ENCODE data around the gene DSCAML1. TPM values are rescaled to one million over a fixed set of nuclear protein-coding genes. Genes with fewer than 3 reads are reported as not detected.
A peak's percentile ranks its signal among the peaks of the same experiment; 100 is the strongest.

Gene DSCAML1
- total RNA-seq, 1 experiment from 2014 or later: not detected

DNA sequence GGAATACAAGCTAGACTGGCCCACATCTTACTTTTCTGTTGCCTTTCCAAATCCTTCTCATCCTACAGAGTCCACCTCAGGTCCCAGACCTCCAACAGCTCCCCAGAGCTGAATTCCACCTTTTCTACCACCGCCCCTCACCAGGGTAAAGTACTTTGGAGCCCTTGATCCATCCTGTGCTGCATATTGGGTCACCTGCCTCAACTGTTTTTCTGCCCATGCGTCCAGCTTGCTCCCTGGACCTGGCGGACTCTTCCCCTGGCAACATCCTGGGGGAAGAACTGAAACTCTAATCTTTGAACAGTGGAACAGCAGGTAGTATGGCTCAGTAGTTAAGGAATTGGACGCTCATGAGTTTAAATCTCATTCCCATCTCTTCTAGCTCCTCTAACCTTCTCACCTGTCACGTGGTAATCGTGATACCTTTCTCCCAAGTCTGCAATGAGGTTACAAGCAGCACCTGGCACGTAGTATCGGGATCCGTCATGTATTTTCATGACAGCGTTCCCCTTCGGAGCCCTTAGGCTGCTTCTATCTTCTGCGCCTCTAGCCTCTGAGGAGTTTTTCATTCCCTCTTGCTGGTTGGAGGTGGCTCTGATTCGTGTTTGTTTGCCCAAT lies 371.2 kb downstream of the DSCAML1 start:
- no peak for DNase-seq (ENCODE audit: low spot score)

DNA sequence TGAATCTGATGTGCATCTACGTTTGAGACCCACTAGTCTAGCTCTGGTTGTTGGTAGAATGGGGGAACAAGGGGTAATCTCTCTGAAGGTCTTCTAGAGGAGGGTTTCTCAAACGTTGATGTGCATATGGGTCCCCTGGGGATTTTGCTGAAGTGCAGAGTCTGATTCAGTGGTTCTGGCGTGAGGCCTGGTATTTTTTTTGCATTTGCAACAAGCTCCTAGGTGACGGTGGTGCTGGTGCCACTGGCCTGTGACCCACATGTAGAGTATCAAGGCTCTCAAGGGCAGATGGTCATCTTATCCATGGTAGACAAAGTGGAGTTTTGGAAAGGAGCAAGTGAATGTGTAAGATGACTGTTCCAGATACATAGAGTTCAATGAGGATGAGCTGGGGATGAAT lies 372.2 kb downstream of the DSCAML1 start:
- no peak for DNase-seq (ENCODE audit: low spot score)

DNA sequence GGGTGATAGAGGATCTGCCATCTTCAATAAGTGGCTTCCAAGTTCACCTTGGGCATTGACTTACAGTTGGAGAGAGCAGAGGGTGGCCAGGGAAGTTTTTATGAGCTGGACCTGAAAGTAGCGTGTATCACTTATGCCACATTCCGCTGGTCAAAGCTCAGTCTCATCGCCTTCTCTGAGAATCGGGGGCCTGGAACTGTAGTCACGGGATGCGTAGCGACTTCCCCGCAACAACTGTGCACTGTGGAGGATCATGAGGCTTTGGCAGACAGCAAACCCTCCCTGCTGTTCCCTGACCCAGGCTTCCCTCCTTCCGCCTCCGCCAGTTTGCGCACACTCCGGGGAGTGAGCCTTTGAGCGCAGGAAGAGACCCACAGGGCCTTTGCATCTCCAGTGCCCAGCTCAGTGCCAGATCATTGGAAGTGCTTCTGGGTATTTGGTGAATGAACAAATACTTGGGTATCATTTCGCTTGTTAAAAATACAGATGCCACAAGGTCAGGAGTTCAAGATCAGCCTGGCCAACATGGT lies 373.9 kb downstream of the DSCAML1 start:
- DNase-seq (ENCODE audit: low spot score): no peak

DNA sequence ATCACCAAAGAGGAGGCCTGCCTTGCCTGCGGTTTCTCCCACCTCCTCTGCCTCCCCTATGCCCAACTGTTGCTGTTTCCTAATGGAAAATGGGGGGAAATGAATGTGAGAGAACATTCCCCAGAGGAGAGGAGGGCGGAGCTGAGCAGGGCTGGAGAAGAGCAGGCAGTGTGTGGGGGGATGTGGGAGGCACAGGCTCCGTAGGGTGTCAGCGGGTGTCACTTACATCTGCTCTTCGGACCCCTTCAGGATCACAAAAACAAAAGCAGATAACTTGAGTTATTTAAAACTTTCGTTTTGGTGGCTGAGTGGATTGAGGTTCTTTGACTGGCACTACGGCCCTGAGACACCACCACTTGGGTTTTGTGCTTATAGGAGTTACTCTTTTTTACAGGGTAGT lies 375.5 kb downstream of the DSCAML1 start:
- DNase-seq (ENCODE audit: low spot score): no peak

DNA sequence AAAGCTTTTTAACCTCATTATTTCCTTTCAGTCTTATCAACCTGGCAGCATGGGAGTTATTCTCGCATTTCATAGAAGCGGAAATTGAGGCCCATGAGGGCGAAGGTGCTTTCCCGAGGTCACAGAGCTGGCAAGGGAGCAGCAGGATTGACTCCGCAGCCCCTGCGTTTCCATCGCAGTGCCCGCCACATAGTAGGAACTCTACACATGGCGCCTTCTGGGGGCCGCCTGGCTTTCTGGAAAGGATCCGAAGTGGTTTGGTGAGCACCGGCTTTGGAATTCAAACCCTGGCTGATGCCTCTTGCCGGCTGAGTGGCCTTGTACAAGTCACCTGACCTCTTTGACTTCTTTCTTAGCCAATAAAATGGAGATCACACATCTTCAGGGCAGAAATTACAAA lies 376.0 kb downstream of the DSCAML1 start:
- DNase-seq (ENCODE audit: low spot score): no peak

- no peak for DNase-seq (ENCODE audit: low spot score)
Measured at GRCh38 chr11:117420598-117420997, 376.4 kb downstream of the DSCAML1 start.

GRCh38 chr11:117420143-117420485 lies 376.9 kb downstream of the DSCAML1 start:
- DNase-seq (ENCODE audit: low spot score): no peak

GRCh38 chr11:117419482-117420142 lies 377.4 kb downstream of the DSCAML1 start:
- peak; percentile 3 for DNase-seq (ENCODE audit: low spot score)

- DNase-seq (ENCODE audit: low spot score): no peak
Measured at GRCh38 chr11:117418737-117419481, 378.1 kb downstream of the DSCAML1 start.

- no peak for DNase-seq (ENCODE audit: low spot score)
Measured at GRCh38 chr11:117417856-117418255, 379.2 kb downstream of the DSCAML1 start.

DNA sequence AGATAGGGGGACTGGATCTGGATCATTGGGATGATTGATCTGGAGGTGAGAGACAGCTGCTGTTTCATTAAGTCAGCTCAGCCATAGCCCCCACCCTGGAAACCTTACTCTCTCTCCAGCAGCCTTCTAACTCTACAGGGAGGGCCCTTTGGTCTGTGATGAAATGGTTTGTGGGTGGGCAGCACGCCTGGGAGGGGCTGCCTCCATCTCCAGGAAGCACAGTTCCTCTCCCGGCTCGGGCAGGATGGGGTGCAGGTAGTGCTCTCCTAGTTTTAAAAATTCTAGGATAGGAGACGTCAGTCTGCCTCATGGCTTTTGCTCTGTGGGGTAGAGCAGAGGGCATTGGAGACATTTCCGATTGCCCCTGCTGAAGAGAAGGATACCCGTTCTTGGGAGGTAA lies 379.7 kb downstream of the DSCAML1 start:
- DNase-seq (ENCODE audit: low spot score): no peak

DNA sequence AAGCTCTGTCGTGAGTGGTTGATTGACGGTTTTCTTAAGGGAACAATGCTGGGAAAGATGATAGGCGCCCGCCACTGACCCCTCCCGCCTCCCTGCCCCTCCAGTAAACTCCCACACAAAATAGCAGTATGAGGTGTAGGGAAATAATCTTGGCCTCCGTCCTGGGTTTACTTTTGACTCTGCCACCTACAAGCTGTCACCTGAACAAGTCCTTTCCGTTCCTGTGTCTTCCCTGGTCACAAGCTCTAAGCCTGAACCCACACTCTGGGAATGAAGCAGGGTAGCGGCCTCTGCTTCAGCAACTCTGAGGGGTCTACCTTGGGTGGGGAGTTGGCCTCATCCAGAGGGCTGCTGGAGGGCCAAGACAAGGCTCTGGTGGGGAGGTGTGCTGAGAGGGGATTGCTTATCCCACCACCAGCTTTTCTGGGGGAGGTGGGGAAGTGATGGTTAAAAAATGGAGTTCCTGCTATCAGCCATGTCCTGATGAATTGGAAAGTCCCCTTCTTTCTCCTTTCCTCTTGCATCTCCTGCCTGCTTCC lies 381.6 kb downstream of the DSCAML1 start:
- no peak for DNase-seq (ENCODE audit: low spot score)

DNA sequence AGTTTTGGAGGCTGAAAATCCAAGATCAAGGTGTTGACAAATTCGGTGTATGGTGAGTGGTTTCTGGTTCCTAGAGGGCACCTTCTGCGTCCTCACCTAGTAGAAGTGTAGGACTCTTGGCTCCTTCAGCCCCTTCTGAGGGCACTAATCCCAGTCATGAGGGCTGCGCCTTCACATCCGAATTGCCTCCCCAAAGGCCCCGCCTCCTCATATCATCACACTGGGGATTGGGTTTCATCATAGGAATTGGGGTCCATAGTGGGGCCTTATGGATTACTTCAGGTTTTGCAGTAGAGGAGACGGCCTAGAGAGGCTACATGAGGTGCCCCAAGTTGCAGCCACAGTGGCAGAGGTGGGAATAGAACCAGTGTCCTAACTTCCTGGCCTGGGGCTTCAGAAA lies 382.3 kb downstream of the DSCAML1 start:
- DNase-seq (ENCODE audit: low spot score): no peak

DNA sequence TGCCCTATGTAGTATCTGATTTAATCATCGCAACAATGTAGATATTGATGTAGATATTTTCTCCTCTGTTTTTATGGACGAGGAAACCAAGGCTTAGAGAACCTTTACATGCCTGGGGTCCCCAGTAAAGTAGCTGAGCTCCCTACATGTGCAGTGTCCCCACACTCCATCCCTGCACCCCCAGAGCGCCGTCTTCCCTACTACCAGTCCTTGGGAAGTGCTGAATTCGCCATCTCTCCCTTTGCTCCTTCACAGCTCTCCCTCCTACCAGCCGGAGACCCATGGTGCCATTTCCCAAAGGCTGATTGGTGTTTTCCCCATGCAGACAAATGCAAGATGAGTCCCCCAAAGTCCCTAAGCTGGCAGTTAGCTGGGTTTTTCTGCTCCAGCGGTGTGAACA lies 383.4 kb downstream of the DSCAML1 start:
- no peak for DNase-seq (ENCODE audit: low spot score)

DNA sequence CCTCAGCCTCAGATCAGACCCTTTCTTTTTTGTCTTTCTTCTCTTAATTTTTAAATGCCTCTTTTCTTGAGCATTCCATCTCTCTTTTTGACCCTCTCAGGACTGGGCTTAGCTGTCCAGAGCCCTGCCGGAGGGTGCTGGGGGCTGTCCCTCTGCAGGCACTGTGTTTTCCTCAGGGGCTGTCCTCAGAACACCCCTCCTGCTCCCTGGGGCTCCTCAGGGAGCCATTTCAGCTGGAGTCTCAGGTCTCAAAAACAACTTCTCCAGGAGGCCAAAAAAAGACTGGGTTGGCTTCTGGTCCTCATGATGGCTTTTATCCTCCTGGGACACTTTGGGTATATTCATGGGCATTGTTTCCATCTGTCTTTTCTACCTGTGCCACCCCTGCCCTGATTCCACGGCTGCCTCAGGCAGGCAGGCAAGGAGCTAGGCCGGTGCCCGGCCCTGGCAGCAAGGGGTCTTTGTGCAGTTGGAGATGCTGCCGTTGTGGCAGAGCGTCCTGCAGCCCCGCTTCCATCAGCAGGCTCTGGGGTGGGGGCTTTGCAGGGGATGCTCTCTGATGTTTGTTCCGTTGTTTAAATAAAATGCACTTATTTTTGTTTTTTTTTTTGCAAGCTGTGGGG lies 384.3 kb downstream of the DSCAML1 start:
- no peak for DNase-seq (ENCODE audit: low spot score)

DNA sequence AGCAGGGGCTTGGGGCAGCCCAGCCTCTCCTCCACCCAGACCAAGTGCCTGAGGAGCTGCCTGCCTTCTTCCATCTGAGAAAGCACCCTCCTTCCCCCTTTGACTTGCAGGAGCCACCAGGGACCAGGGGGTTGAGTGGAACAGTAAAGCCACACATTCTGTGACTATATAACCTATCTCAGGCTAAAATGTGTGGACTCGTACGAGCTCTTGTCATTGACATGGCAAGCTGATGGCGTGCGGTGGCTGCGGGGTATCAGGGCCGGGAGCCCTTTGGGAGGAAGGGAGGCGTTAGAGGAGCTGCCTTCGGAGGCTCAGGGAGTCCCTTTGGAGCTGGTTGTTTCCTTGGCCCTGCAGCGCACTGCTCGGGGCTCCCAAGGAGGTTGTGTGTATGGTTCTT lies 384.8 kb downstream of the DSCAML1 start:
- no peak for DNase-seq (ENCODE audit: low spot score)

GRCh38 chr11:117411736-117412135 lies 385.3 kb downstream of the DSCAML1 start:
- DNase-seq (ENCODE audit: low spot score): no peak

- no peak for DNase-seq (ENCODE audit: low spot score)
Measured at GRCh38 chr11:117410861-117411710, 385.9 kb downstream of the DSCAML1 start.

- DNase-seq (ENCODE audit: low spot score): no peak
Measured at GRCh38 chr11:117410238-117410637, 386.8 kb downstream of the DSCAML1 start.

DNA sequence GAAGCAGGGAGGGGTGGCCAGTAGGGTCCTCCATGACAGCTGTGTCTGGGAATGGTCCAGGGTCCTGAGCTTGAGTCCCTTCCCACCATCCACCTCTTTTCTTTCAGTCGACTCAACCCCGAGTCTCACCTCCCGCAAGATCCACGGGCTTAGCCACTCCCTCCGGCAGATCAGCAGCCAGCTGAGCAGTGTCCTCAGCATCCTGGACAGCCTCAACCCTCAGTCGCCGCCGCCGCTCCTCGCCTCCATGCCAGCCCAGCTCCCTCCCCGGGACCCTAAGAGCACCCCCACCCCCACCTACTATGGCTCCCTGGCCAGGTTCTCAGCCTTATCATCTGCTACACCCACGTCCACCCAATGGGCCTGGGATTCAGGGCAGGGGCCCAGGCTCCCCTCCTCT lies 387.5 kb downstream of the DSCAML1 start:
- DNase-seq (ENCODE audit: low spot score): no peak

- DNase-seq (ENCODE audit: low spot score): no peak
Measured at GRCh38 chr11:117408356-117408755, 388.7 kb downstream of the DSCAML1 start.

Measured in A172 (cell line).